GM18907 (cell line): Measurements from ENCODE around the gene PRR20G.

Experiments
- ATAC-seq: cut with Tn5 transposase; IDR thresholded peaks from one replicate; pipeline ENCODE4 v1.9.1; 2021; ENCODE audit warnings: mild to moderate bottlenecking, moderate library complexity; ENCODE audit not compliant: unreplicated experiment

PRR20G gene

DNA sequence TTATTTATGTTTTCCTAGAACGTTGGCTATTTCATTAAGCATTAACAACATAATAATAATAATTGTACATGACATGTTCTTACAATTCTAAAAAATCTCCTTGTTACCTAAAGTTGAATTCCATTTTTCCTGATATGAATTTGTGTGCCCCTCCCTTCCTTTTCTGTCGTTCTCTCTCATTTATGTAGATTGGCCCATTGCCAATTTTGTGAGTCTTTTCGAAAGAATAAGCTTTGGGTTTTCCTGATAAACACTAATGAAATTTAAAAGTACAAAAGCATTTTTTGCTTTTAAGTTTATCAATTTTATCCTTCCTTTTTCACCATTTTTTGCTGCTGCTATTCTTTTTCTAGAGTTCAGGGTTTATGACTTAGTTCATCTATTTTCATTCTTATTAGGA, 50.0 kb downstream of the PRR20G start:
- ATAC-seq, result no peak

DNA sequence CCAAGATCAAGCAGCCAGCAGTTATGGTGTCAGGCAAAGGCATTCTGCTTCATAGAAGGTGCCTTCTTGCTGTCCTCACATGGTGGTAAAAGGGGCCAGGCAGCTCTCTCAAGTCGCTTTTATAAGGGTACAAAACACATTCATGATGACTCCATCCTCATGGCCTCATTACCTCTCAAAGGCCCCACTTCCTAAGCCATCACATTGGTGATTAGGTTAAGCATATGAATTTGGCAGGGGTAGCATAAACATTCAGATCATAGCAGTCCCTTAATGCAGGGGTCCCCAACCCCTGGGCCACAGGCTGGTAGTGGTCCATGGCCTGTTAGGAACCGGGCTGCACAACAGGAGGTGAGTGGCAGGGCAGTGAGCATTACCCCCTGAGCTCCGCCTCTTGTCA, 52.1 kb downstream of the PRR20G start:
- no peak for ATAC-seq

DNA sequence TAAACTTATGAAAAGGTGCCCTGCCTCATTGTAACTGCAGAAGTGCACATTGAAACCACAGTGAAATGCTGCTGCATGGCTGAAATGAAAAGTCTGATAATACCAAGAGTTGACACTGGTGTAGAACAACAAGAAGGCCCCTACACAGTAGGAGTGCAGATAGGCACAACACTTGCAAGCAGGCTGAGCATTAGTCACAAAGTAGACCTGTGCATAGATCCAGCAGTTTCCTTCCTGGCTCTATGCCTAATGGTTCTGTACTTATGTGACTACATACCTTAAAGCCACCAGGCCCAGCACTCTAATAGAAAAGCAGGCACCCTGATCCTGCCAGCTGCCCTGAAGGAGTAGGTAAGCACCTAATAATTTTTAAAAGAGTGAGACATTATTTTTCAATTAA, 53.1 kb downstream of the PRR20G start:
- no peak for ATAC-seq
